Common myeloid progenitor, CD34-positive (primary cell): ENCODE data around the gene GTF2E1. TPM values are rescaled to one million over a fixed set of nuclear protein-coding genes. Genes with fewer than 3 reads are reported as not detected.
A peak's percentile ranks its signal among the peaks of the same experiment; 100 is the strongest.

ENCODE experiments used
- CTCF ChIA-PET: fragments of 350-600 bp; sonication (Branson Sonifier 250); formaldehyde crosslinking; loops from one replicate; lab custom pipeline; 2021; ENCODE audit warnings: antibody characterized with exemption; lab: Charles Lee
- POLR2A ChIA-PET: fragments of 350-600 bp; sonication (Branson Sonifier 250); formaldehyde crosslinking; loops from one replicate; lab custom pipeline; 2021; ENCODE audit warnings: antibody characterized with exemption; lab: Charles Lee
- DNase-seq, 3 donors: peaks; one replicate each; pipeline versions ENCODE4 v3.0.0 to v3.0.0-alpha.2; 2013
- H3K27ac ChIP-seq, 2 experiments: 1 replicate in 1 of 2; 2 replicates in 1 of 2; pipeline ENCODE4 v1.7.0; 2013; ENCODE audit warnings: inconsistent platforms in 2 of 2, low read length in 2 of 2, mild to moderate bottlenecking in 2 of 2, low read depth in 1 of 2, moderate library complexity in 1 of 2; ENCODE audit not compliant: severe bottlenecking in 2 of 2, insufficient read depth in 1 of 2, poor library complexity in 1 of 2
- H3K27me3 ChIP-seq, 5 experiments: replicated peaks in 2 of 5; 1 replicate in 3 of 5; 2 replicates in 2 of 5; pipeline versions ENCODE4 v1.6.1 to v1.7.0; 2013; ENCODE audit warnings: low read length in 4 of 5, mild to moderate bottlenecking in 2 of 5, moderate library complexity in 2 of 5, inconsistent platforms in 1 of 5; ENCODE audit not compliant: insufficient read depth in 5 of 5, control insufficient read depth in 4 of 5
- H3K36me3 ChIP-seq, 4 experiments: 1 replicate in 2 of 4; 2 replicates in 2 of 4; pipeline versions ENCODE4 v1.6.1 to v1.7.0; 2013; ENCODE audit warnings: low read length in 3 of 4, control low read depth in 1 of 4, mild to moderate bottlenecking in 1 of 4; ENCODE audit not compliant: control insufficient read depth in 4 of 4, insufficient read depth in 4 of 4
- H3K4me1 ChIP-seq, 4 experiments: 1 replicate in 3 of 4; 2 replicates in 1 of 4; pipeline versions ENCODE4 v1.6.1 to v1.7.1; 2013; ENCODE audit warnings: low read length in 3 of 4, mild to moderate bottlenecking in 3 of 4, control low read depth in 1 of 4, inconsistent platforms in 1 of 4, moderate library complexity in 1 of 4; ENCODE audit not compliant: control insufficient read depth in 4 of 4, insufficient read depth in 4 of 4; ENCODE audit errors: control extremely low read depth in 1 of 4
- H3K4me3 ChIP-seq, 7 experiments: 1 replicate in 4 of 7; 2 replicates in 3 of 7; pipeline versions ENCODE4 v1.5.1 to v1.7.0; 2013; ENCODE audit warnings: mild to moderate bottlenecking in 7 of 7, low read length in 6 of 7, moderate library complexity in 6 of 7, inconsistent platforms in 2 of 7, low read depth in 2 of 7, control low read depth in 1 of 7; ENCODE audit not compliant: insufficient read depth in 4 of 7, control insufficient read depth in 1 of 7; ENCODE audit errors: extremely low read depth in 1 of 7
- H3K9me3 ChIP-seq, 5 experiments: 1 replicate in 4 of 5; 2 replicates in 1 of 5; pipeline versions ENCODE4 v1.6.1 to v1.7.1; 2013; ENCODE audit warnings: low read length in 4 of 5, mild to moderate bottlenecking in 2 of 5, inconsistent platforms in 1 of 5, low read depth in 1 of 5, moderate library complexity in 1 of 5; ENCODE audit not compliant: control insufficient read depth in 4 of 5, insufficient read depth in 2 of 5; ENCODE audit errors: control extremely low read depth in 1 of 5
- WGBS: methylation state at CpG from one replicate; pipeline ENCODE4 v1.1.5; 2013; ENCODE audit not compliant: insufficient coverage; 5-methylcytosine and 5-hydroxymethylcytosine counted together
- polyA plus RNA-seq: library from polyadenylated mRNA; unstranded; fragments of 120-200 nt; gene quantifications from one replicate; pipeline ENCODE4 v1.2.1, GENCODE V29; 2013

GTF2E1 gene
- polyA plus RNA-seq = 6.7 TPM

DNA sequence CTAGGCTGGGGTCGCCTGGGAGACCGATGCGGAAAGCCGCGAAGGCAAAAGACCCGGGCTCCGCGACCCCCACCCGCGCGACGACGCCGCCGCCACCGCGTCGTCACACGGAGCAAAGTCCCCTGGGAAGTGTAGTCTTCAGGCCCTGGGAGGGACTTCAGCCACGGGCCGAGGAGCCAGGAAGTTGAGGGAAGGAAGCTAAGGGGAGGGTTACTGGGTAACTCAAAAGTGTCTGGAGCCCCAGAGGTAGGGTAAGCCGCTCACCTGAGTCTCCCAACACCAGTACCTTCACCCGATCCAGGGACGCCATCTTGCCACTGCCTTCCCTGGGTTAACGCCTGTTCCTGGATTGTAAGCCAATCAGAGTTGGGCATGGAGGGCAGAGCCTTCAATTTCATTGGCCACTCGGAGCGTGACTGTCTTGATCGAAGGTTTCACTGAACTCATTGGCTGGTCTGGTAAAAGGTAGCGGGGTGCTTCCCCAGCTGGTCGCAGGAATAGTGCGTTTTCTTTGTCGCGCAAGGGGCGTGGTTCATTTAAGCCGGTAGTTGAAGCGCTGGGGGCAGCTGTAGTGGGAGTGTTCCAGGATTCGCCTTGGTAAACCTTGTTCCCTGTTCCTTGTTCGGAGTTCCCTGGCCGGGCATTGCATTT, at the start of gene GTF2E1, which contains the start of gene RABL3:
Gene GTF2E1 (plus strand): TSS at position 547 of the 651 bp plus-strand sequence. CDS start 7,809 bp downstream, outside the sequence.
Gene RABL3 (minus strand): TSS at position 319 of the 651 bp plus-strand sequence. CDS start 9 bp downstream, at position 310.
- POLR2A ChIA-PET = no interaction called here
- peaks cover 0 to 13% (median 2%) of the 10 kb centered on the region in 4 experiments for H3K36me3 ChIP-seq
- peak within 1 kb of the TSS; percentile 77 to 100 (median 95) for H3K4me3 ChIP-seq
- peaks cover 0 to 6% (median 5%) of the 10 kb centered on the region in 5 experiments for H3K9me3 ChIP-seq
- H3K4me1 ChIP-seq = peaks cover 11 to 20% (median 17%) of the 10 kb centered on the region in 4 experiments
- CTCF ChIA-PET = interaction anchor here (0.7 to 1.6 kb wide), 7 partner anchors 12 to 174 kb away, joined by 3 to 6 read pairs (median 4); no protein-coding TSS in a partner anchor
- 0% methylated on average over 29 of the region's 39 CpGs for WGBS
- H3K27ac ChIP-seq = peak within 1 kb of the TSS; percentile 99
- no peaks in the 10 kb centered on the region for H3K27me3 ChIP-seq
- DNase-seq = peak; percentile 100

DNA sequence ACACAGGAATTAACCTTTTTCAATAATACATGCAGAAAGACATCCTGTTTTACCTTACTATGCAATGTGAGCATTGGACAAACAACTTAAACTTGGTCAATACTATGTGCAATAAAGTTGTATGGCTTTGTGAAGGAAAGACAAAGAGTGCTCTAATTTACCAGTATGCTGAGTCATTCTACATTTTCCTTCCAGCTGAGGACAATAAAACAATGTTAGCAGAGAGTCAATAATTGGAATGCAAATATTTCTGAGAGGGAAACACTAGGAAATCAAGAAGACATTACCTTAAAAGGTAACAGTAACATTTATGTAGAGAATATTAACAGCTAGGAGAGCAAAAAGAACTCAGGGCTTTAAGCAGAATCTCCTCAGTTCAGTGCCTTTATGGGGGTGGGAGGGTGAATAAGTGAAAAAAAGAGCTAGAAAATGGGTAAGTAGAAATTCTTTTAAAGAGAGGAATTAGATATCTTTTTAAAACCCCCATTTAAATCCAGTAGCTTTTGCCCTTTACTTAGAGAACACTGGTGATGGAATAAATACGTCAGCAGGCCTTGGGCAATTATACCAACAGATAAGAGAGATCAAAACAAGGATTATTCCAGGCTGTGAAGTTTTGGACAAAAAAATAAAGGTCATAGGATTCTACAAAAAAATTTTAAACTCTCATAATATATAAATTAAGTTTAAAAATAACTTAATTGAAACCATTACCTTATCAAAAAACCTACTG, 48.9 kb upstream of the GTF2E1 start:
- Histone ChIP-seq H3K27ac (no peak overlapping the region), H3K36me3 (peaks cover 2 to 10% (median 6%) of the 10 kb centered on the region in 4 experiments), H3K9me3 (no peaks in the 10 kb centered on the region), H3K4me3 (no peak overlapping the region), H3K27me3 (no peaks in the 10 kb centered on the region), H3K4me1 (peaks cover 0 to 3% (median 2%) of the 10 kb centered on the region in 4 experiments)
- ChIA-PET CTCF (interaction anchor here (0.9 kb wide), 1 partner anchor 101 kb away, joined by 3 read pairs; no protein-coding TSS in a partner anchor), POLR2A (no interaction called here)
- no CpG with 5 or more reads among the region's 1 CpG for WGBS
- peak in 2 of 3 donors; percentile 21 to 31 for DNase-seq

DNA sequence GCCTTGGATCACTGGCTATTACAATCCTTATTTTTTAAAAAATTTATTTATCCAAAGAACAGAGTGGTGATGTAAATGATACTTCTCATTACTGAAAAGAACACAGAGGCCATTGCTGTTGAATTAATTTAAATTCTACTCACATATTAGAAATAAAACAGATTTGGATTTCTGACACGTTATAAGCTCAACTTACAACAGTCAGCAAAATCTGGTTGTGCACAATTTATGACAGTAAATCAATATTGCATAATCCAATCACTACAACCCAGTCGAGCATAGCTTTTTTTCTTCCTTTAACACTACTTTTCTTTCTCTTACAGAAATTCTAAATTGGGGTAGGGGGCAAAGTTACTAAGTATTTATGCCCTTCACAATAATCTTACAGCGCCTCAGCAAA, 43.2 kb upstream of the GTF2E1 start:
- CTCF ChIA-PET = no interaction called here
- 100% methylated on average over 1 of the region's 3 CpGs for WGBS
- POLR2A ChIA-PET = no interaction called here

DNA sequence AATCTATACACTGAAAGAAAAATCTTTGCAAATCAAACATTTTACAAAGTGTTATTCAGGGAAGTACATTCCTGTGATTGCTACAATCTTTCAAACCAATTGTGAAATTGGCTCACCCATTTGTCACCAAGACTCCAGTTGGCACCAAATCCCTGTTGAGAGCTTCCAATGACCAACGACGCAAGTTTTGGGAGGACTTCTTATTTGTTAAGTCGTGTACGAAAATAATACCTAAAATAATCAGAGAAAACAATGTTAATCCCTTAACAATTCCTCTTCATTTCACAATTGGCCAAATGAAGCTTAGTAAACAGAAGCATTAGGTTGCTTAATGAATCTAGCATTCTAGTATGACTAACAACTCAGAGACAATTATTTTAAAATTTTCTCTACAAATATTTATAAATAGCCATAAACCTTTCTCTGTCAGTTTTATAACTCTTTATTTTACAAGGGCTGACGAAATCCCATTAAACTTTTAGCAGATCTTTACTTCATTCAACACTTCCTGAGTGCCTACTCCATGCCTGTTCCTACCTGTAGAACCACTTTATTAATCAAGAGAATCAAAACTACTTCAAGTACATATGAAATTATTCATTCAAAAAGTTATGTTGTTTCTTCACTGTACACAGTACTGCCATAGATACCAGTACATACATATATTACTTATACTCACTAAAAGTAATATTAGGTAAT, 36.5 kb upstream of the GTF2E1 start:
- 100% methylated on average over 4 of the region's 5 CpGs for WGBS
- Histone ChIP-seq H3K36me3 (peaks cover 4 to 20% (median 9%) of the 10 kb centered on the region in 4 experiments), H3K9me3 (peaks cover 0 to 13% (median 0%) of the 10 kb centered on the region in 5 experiments), H3K27me3 (no peaks in the 10 kb centered on the region), H3K4me3 (no peak overlapping the region), H3K4me1 (no peaks in the 10 kb centered on the region), H3K27ac (no peak overlapping the region)
- ChIA-PET POLR2A (no interaction called here), CTCF (no interaction called here)
- DNase-seq = no peak

More for the DNA sequence above, 43.2 kb upstream of the GTF2E1 start:
- Histone ChIP-seq H3K4me1 (no peaks in the 10 kb centered on the region), H3K9me3 (peaks cover 0 to 13% (median 0%) of the 10 kb centered on the region in 5 experiments), H3K4me3 (no peak overlapping the region), H3K27me3 (no peaks in the 10 kb centered on the region), H3K27ac (no peak overlapping the region), H3K36me3 (peaks cover 7 to 14% (median 10%) of the 10 kb centered on the region in 4 experiments)
- DNase-seq = no peak

DNA sequence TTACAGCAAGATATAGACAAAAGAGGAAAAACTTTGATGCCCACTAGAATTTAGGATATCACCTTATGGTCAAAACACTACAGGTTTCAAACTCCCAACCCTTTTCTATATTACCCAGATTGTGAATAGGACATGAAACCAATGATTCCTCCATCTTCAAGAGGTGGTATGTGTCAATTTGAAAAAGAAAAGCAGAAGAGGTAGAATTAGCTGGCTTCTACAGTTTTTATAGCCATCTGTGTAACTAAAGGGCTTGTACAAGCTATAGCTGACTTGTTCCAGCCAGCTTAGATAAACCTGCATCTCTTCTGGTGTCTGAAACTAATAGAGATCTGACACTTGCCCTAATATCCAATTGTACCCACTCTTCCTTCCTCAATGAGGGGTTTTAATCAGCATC, 35.6 kb upstream of the GTF2E1 start:
- H3K27me3 ChIP-seq = no peaks in the 10 kb centered on the region
- no peaks in the 10 kb centered on the region for H3K4me1 ChIP-seq
- H3K27ac ChIP-seq = no peak overlapping the region
- H3K4me3 ChIP-seq = no peak overlapping the region
- ChIA-PET CTCF (no interaction called here), POLR2A (no interaction called here)
- DNase-seq = no peak
- H3K36me3 ChIP-seq = peaks cover 4 to 20% (median 7%) of the 10 kb centered on the region in 4 experiments
- peaks cover 0 to 13% (median 0%) of the 10 kb centered on the region in 5 experiments for H3K9me3 ChIP-seq

DNA sequence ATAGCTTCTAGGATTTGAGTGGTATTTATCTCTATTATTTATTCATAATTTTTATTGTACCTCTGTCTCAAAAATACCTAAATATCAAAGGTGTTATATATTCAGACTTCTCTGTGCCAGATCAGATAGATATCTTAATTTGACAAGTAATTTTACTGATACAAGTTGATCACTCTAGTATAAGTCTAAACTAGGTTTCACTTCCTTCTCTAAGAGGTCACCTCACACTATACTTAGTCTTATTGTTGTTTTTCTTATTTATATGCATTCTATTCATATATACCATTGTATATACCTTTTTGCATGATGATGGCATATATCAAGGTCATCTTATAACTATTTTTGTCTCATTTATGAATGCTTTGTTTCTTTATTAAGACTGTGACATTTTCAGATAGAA, 34.1 kb upstream of the GTF2E1 start:
- H3K36me3 ChIP-seq = peaks cover 3 to 16% (median 5%) of the 10 kb centered on the region in 4 experiments
- CTCF ChIA-PET = no interaction called here
- H3K4me1 ChIP-seq = no peaks in the 10 kb centered on the region
- peaks cover 0 to 5% (median 0%) of the 10 kb centered on the region in 5 experiments for H3K9me3 ChIP-seq
- H3K27me3 ChIP-seq = no peaks in the 10 kb centered on the region
- DNase-seq = no peak
- H3K4me3 ChIP-seq = no peak overlapping the region
- POLR2A ChIA-PET = interaction anchor here (0.6 kb wide), 1 partner anchor 8 kb away, joined by 3 read pairs; no protein-coding TSS in a partner anchor
- no peak overlapping the region for H3K27ac ChIP-seq
